CD14-positive monocyte (primary cell): Measurements from ENCODE around the gene NCK1. TPM values are rescaled to one million over a fixed set of nuclear protein-coding genes. Genes with fewer than 3 reads are reported as not detected.

Source experiments
- DNase-seq, 3 donors: peaks; one replicate each; pipeline ENCODE4 v3.0.0-alpha.2; 2011 to 2022
- H2AFZ ChIP-seq: 2 replicates; pipeline ENCODE4 v1.6.0; 2012; ENCODE audit warnings: mild to moderate bottlenecking, low read depth, low read length, inconsistent platforms; ENCODE audit not compliant: insufficient read depth, poor library complexity, severe bottlenecking
- H3K27ac ChIP-seq, 2 donors: 1 replicate in 1 of 2; 2 replicates in 1 of 2; pipeline ENCODE4 v1.5.1; 2012 to 2013; ENCODE audit warnings: low read length in 2 of 2, control low read depth in 1 of 2, inconsistent platforms in 1 of 2, low read depth in 1 of 2, mild to moderate bottlenecking in 1 of 2
- H3K27me3 ChIP-seq, 2 donors: one replicate each; pipeline versions ENCODE4 v1.6.0 to v1.6.1; 2011 to 2013; ENCODE audit warnings: low read length in 2 of 2; ENCODE audit not compliant: control insufficient read depth in 2 of 2, insufficient read depth in 2 of 2
- H3K36me3 ChIP-seq, 2 donors: replicated peaks in 1 of 2; 1 replicate in 1 of 2; 2 replicates in 1 of 2; pipeline versions ENCODE4 v1.5.1 to v1.6.1; 2012 to 2013; ENCODE audit warnings: low read length in 2 of 2, control low read depth in 1 of 2, inconsistent platforms in 1 of 2, mild to moderate bottlenecking in 1 of 2; ENCODE audit not compliant: insufficient read depth in 2 of 2, control insufficient read depth in 1 of 2
- H3K4me1 ChIP-seq, 2 donors: 1 replicate in 1 of 2; 2 replicates in 1 of 2; pipeline versions ENCODE4 v1.5.1 to v1.6.1; 2012 to 2013; ENCODE audit warnings: low read length in 2 of 2, control low read depth in 1 of 2, inconsistent platforms in 1 of 2, mild to moderate bottlenecking in 1 of 2, moderate library complexity in 1 of 2; ENCODE audit not compliant: insufficient read depth in 2 of 2, control insufficient read depth in 1 of 2
- H3K4me2 ChIP-seq: replicated peaks from 2 replicates; pipeline ENCODE3; 2012; ENCODE audit warnings: low read length, moderate library complexity, mild to moderate bottlenecking; ENCODE audit not compliant: poor library complexity, severe bottlenecking; ENCODE audit errors: extremely low read depth
- H3K4me3 ChIP-seq, 3 experiments: fragments of 200-600 bp in 1 of 3; sonication (generic) in 1 of 3; replicated peaks in 1 of 3; 1 replicate in 2 of 3; 2 replicates in 1 of 3; pipeline ENCODE4 v1.5.1; 2011 to 2013; ENCODE audit warnings: low read length in 3 of 3, mild to moderate bottlenecking in 3 of 3, control low read depth in 2 of 3, low read depth in 2 of 3, inconsistent platforms in 1 of 3, moderate library complexity in 1 of 3
- H3K79me2 ChIP-seq: 2 replicates; pipeline ENCODE4 v1.6.0; 2012; ENCODE audit warnings: mild to moderate bottlenecking, control low read depth, inconsistent platforms, low read length, moderate library complexity; ENCODE audit not compliant: insufficient read depth
- H3K9ac ChIP-seq: 2 replicates; pipeline ENCODE4 v1.6.0; 2017; ENCODE audit warnings: low read length, mild to moderate bottlenecking; ENCODE audit not compliant: insufficient read depth, poor library complexity, severe bottlenecking
- H3K9me3 ChIP-seq, 2 donors: replicated peaks in 1 of 2; 1 replicate in 1 of 2; 2 replicates in 1 of 2; pipeline versions ENCODE4 v1.5.1 to v1.6.1; 2012 to 2013; ENCODE audit warnings: low read length in 2 of 2, control low read depth in 1 of 2; ENCODE audit not compliant: control insufficient read depth in 1 of 2, insufficient read depth in 1 of 2
- H4K20me1 ChIP-seq: 2 replicates; pipeline ENCODE4 v1.6.0; 2012; ENCODE audit warnings: mild to moderate bottlenecking, low read length, control low read depth, moderate library complexity; ENCODE audit not compliant: insufficient read depth
- H3K27ac Mint-ChIP-seq, 7 donors: one replicate each; pipeline ENCODE4 v1.8.0; 2020; ENCODE audit warnings: mild to moderate bottlenecking in 7 of 7, mixed read lengths in 7 of 7, moderate library complexity in 6 of 7, inconsistent platforms in 2 of 7
- H3K27me3 Mint-ChIP-seq, 3 donors: one replicate each; pipeline ENCODE4 v1.8.0; 2021 to 2022; ENCODE audit warnings: low read depth in 3 of 3, mild to moderate bottlenecking in 3 of 3, mixed read lengths in 3 of 3, moderate library complexity in 3 of 3, inconsistent platforms in 1 of 3
- H3K36me3 Mint-ChIP-seq, 2 donors: one replicate each; pipeline ENCODE4 v1.8.0; 2020; ENCODE audit warnings: mixed read lengths in 2 of 2, inconsistent platforms in 1 of 2, mild to moderate bottlenecking in 1 of 2
- H3K4me1 Mint-ChIP-seq: one replicate; pipeline ENCODE4 v1.8.0; 2020; ENCODE audit warnings: mild to moderate bottlenecking, mixed read lengths
- H3K4me3 Mint-ChIP-seq, 2 donors: one replicate each; pipeline ENCODE4 v1.8.0; 2020; ENCODE audit warnings: mild to moderate bottlenecking in 2 of 2, mixed read lengths in 2 of 2, moderate library complexity in 1 of 2
- H3K9me3 Mint-ChIP-seq, 7 donors: one replicate each; pipeline ENCODE4 v1.8.0; 2020 to 2022; ENCODE audit warnings: mixed read lengths in 7 of 7, mild to moderate bottlenecking in 6 of 7, moderate library complexity in 6 of 7, inconsistent platforms in 2 of 7
- CTCF ChIP-seq: fragments of 200-600 bp; IDR thresholded peaks from one replicate; pipeline ENCODE4 v1.8.0; 2022; ENCODE audit warnings: antibody characterized with exemption, mild to moderate bottlenecking
- WGBS: methylation state at CpG from one replicate; pipeline ENCODE4 v1.1.5; 2013; ENCODE audit warnings: missing lambda C conversion rate; ENCODE audit not compliant: insufficient coverage; 5-methylcytosine and 5-hydroxymethylcytosine counted together
- intact Hi-C, 2 donors: fragments of 100-400 bp; cut with micrococcal nuclease; formaldehyde crosslinking; loops; one replicate each; pipeline versions ENCODE4 v1.15.0 to v1.15.1; 2023
- polyA plus RNA-seq, 3 donors: library from polyadenylated mRNA; depleted of rRNA in 1 of 3; unstranded in 2 of 3; stranded (reverse) in 1 of 3; fragments of 300-500 nt in 2 of 3; fragments of >200 nt in 1 of 3; fragmentation: Illumina TruSeq in 2 of 3; gene quantifications; 1 replicate in 2 of 3; 2 replicates in 1 of 3; pipeline ENCODE4 v1.2.3, GENCODE V29; 2012 to 2021

The NCK1 gene
- polyA plus RNA-seq, 3 donors, result 20.4 to 28.8 (median 22.8) TPM

GRCh38 chr3:136955813-136956212 lies 93.8 kb downstream of the NCK1 start:
- Histone ChIP-seq H3K9me3 (no peaks in the 10 kb centered on the region), H3K4me3 (no peak overlapping the region), H3K4me2 (no peak overlapping the region), H3K79me2 (no peaks in the 10 kb centered on the region), H2AFZ (no peak overlapping the region), H3K27me3 (no peaks in the 10 kb centered on the region), H3K4me1 (peaks cover 7 to 20% of the 10 kb centered on the region in 2 donors), H4K20me1 (no peaks in the 10 kb centered on the region), H3K27ac (no peak overlapping the region), H3K36me3 (peaks cover 0 to 6% of the 10 kb centered on the region in 2 donors), H3K9ac (no peak overlapping the region)
- 88% methylated on average over 2 of the region's 2 CpGs for WGBS
- Mint-ChIP-seq H3K4me3 (no peak overlapping the region), H3K9me3 (peaks cover 0 to 2% (median 0%) of the 10 kb centered on the region in 7 donors), H3K27ac (no peak overlapping the region), H3K27me3 (peaks cover 0 to 2% (median 1%) of the 10 kb centered on the region in 3 donors), H3K4me1 (peaks cover 36% of the 10 kb centered on the region), H3K36me3 (peaks cover 7 to 13% of the 10 kb centered on the region in 2 donors)
- TF ChIP-seq CTCF, result no peak
- intact Hi-C loops, result no loop called here
- DNase-seq, result no peak

GRCh38 chr3:136956971-136957370 lies 95.0 kb downstream of the NCK1 start:
- H3K27me3 ChIP-seq, result no peaks in the 10 kb centered on the region
- peaks cover 0 to 6% of the 10 kb centered on the region in 2 donors for H3K36me3 ChIP-seq
- H3K36me3 Mint-ChIP-seq, result peaks cover 7 to 13% of the 10 kb centered on the region in 2 donors
- TF ChIP-seq CTCF, result no peak
- peaks cover 0 to 2% (median 0%) of the 10 kb centered on the region in 7 donors for H3K9me3 Mint-ChIP-seq
- no peak overlapping the region for H3K27ac Mint-ChIP-seq
- H3K9me3 ChIP-seq, result no peaks in the 10 kb centered on the region
- H2AFZ ChIP-seq, result no peak overlapping the region
- peaks cover 3 to 15% of the 10 kb centered on the region in 2 donors for H3K4me1 ChIP-seq
- H3K79me2 ChIP-seq, result no peaks in the 10 kb centered on the region
- no peak overlapping the region for H3K27ac ChIP-seq
- H3K4me1 Mint-ChIP-seq, result peaks cover 30% of the 10 kb centered on the region
- no peak for DNase-seq
- H3K27me3 Mint-ChIP-seq, result peaks cover 0 to 2% (median 1%) of the 10 kb centered on the region in 3 donors
- no peaks in the 10 kb centered on the region for H4K20me1 ChIP-seq
- H3K4me2 ChIP-seq, result no peak overlapping the region
- no peak overlapping the region for H3K4me3 Mint-ChIP-seq
- H3K4me3 ChIP-seq, result no peak overlapping the region
- intact Hi-C loops, result no loop called here
- H3K9ac ChIP-seq, result no peak overlapping the region
- no CpG with 5 or more reads among the region's 2 CpGs for WGBS
